Endothelial cell of hepatic sinusoid (primary cell): ENCODE results near the gene DUSP28.

Source experiments
- in situ Hi-C: cut with HindIII; loops from 2 replicates; pipeline ENCODE4 v1.10.0; 2017; ENCODE audit warnings: low sequenced_read_pairs

DUSP28 gene

GRCh38 chr2:240583774-240584173, 23.6 kb downstream of the DUSP28 start:
- in situ Hi-C loops: no loop called here

- in situ Hi-C loops: no loop called here
These were observed 24.4 kb downstream of the DUSP28 start for GRCh38 chr2:240584486-240585031.

- in situ Hi-C loops: no loop called here
These were observed 24.9 kb downstream of the DUSP28 start for GRCh38 chr2:240585101-240585500.

GRCh38 chr2:240585681-240586197, 25.6 kb downstream of the DUSP28 start:
- in situ Hi-C loops: no loop called here

- in situ Hi-C loops: no loop called here
These were observed 26.2 kb downstream of the DUSP28 start, which contains the start of gene CAPN10 for GRCh38 chr2:240586198-240586918. Gene CAPN10 (plus strand): TSS chr2:240586734. CDS start chr2:240586912, 178 bp downstream.

- in situ Hi-C loops: no loop called here
These were observed 27.0 kb downstream of the DUSP28 start for GRCh38 chr2:240586919-240587800.

- in situ Hi-C loops: no loop called here
These were observed 28.0 kb downstream of the DUSP28 start for GRCh38 chr2:240588006-240588655.

- in situ Hi-C loops: no loop called here
These were observed 28.5 kb downstream of the DUSP28 start for GRCh38 chr2:240588669-240589068.

GRCh38 chr2:240589375-240589774, 29.2 kb downstream of the DUSP28 start:
- in situ Hi-C loops: no loop called here

GRCh38 chr2:240589850-240590525, 29.8 kb downstream of the DUSP28 start:
- in situ Hi-C loops: no loop called here

GRCh38 chr2:240590681-240591111, 30.5 kb downstream of the DUSP28 start:
- in situ Hi-C loops: no loop called here

GRCh38 chr2:240591226-240591625, 31.1 kb downstream of the DUSP28 start:
- in situ Hi-C loops: no loop called here

GRCh38 chr2:240591784-240592183, 31.6 kb downstream of the DUSP28 start:
- in situ Hi-C loops: no loop called here

- in situ Hi-C loops: no loop called here
These were observed 33.0 kb downstream of the DUSP28 start for GRCh38 chr2:240593026-240593702.

- in situ Hi-C loops: no loop called here
These were observed 33.7 kb downstream of the DUSP28 start for GRCh38 chr2:240593703-240594451.

GRCh38 chr2:240594511-240595380, 34.6 kb downstream of the DUSP28 start:
- in situ Hi-C loops: no loop called here

- in situ Hi-C loops: no loop called here
These were observed 35.4 kb downstream of the DUSP28 start for GRCh38 chr2:240595381-240596079.
